Measurements from ENCODE around the gene LYZL4. TPM values are rescaled to one million over a fixed set of nuclear protein-coding genes. Genes with fewer than 3 reads are reported as not detected.

The LYZL4 gene
- polyA plus RNA-seq, 4 donors = not detected

DNA sequence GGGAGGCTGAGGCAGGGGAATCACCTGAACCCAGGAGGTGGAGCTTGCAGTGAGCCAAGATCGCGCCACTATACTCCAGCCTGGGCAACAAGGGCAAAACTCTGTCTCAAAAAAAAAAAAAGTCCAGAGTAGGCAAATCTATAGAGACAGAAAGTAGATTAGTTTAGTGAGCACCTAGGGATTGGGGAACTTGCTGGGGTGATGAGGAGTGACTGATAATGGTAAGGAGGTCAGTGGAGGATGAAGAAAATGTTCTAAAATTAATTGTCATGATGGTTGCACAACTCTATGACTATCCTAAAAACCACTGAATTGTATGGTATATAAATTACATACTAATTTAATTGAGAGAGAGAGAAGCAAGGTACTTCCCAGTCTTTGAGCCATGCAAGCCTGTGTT is 27.8 kb upstream of the LYZL4 start:
- WGBS, 3 donors = 71 to 95% (median 83%) methylated on average over 2 of the region's 2 CpGs
- Histone ChIP-seq H3K36me3 (ENCODE audit: control insufficient read depth in 3 of 3, insufficient read depth in 2 of 3, low read depth in 1 of 3, low read length in 3 of 3) (no peaks in the 10 kb centered on the region), H3K9me3 (ENCODE audit: control insufficient read depth in 2 of 2, insufficient read depth in 1 of 2, low read depth in 1 of 2, low read length in 1 of 2) (no peaks in the 10 kb centered on the region), H3K4me3 (ENCODE audit: low read depth in 1 of 3, low read length in 3 of 3) (no peak overlapping the region), H3K27ac (ENCODE audit: low read depth in 1 of 3, low read length in 2 of 3) (no peak overlapping the region), H3K4me1 (ENCODE audit: control insufficient read depth in 3 of 3, insufficient read depth in 2 of 3, low read depth in 1 of 3, low read length in 2 of 3) (no peaks in the 10 kb centered on the region), H3K27me3 (ENCODE audit: control insufficient read depth in 3 of 3, insufficient read depth in 3 of 3, low read length in 3 of 3) (peaks cover 0 to 4% (median 0%) of the 10 kb centered on the region in 3 donors)
- DNase-seq = no peak
- no peak for FAIRE-seq

DNA sequence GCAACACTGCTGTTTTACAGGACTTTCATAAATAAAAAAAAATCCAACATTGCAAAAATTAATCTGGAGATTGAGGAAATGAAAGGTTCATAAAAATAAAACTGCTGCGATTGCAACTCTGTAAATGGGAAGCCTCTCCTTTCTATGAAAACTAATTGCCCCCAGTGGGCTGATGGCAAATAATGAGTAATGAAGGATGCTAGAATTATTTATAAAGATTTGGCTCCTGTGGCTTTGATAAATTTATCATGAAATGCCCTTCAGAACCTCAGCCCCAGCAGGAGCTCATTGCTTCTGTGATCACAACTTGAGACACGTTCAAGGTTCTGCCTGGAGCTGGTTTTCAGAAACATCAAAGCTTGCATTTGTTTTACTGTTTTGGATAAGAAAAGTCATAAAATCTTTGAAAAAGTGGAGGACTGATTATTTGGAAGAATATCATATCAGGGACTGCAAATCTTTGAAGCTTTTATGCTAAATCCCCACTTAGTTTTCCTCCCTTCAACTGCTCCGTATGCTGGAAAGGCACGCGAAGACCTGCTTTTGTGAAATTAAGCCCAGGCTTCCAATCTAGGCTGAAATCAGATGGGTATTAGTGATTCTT is 24.5 kb upstream of the LYZL4 start:
- FAIRE-seq (no peak), DNase-seq (no peak)
- Histone ChIP-seq H3K4me3 (ENCODE audit: low read depth in 1 of 3, low read length in 3 of 3) (no peak overlapping the region), H3K9me3 (ENCODE audit: control insufficient read depth in 2 of 2, insufficient read depth in 1 of 2, low read depth in 1 of 2, low read length in 1 of 2) (peaks cover 0 to 16% of the 10 kb centered on the region in 2 donors), H3K27ac (ENCODE audit: low read depth in 1 of 3, low read length in 2 of 3) (no peak overlapping the region), H3K4me1 (ENCODE audit: control insufficient read depth in 3 of 3, insufficient read depth in 2 of 3, low read depth in 1 of 3, low read length in 2 of 3) (no peaks in the 10 kb centered on the region), H3K36me3 (ENCODE audit: control insufficient read depth in 3 of 3, insufficient read depth in 2 of 3, low read depth in 1 of 3, low read length in 3 of 3) (no peaks in the 10 kb centered on the region), H3K27me3 (ENCODE audit: control insufficient read depth in 3 of 3, insufficient read depth in 3 of 3, low read length in 3 of 3) (peaks cover 0 to 8% (median 0%) of the 10 kb centered on the region in 3 donors)
- 49 to 68% (median 65%) methylated on average over 5 of the region's 5 CpGs for WGBS, 3 donors

DNA sequence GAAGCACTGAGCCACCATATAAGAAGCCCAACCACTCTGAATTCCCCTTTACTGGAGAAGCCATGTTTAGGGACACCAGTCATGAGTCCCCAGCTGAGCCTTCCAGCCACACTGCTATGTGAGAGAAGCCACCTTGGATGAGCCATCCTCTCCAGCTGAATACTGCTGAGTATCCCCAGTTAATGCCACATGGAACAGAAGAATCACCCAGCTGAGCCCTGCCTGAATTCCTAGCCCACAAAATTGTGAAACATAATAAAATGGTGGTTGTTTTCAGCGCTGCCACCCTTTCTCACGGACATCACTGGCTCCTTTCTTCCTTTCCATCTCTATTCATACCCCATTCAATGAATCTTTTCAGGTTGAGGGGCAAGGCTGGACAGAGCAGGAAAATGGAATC is 22.1 kb upstream of the LYZL4 start:
- DNase-seq = no peak
- Histone ChIP-seq H3K9me3 (ENCODE audit: control insufficient read depth in 2 of 2, insufficient read depth in 1 of 2, low read depth in 1 of 2, low read length in 1 of 2) (peaks cover 0 to 16% of the 10 kb centered on the region in 2 donors), H3K4me1 (ENCODE audit: control insufficient read depth in 3 of 3, insufficient read depth in 2 of 3, low read depth in 1 of 3, low read length in 2 of 3) (no peaks in the 10 kb centered on the region), H3K36me3 (ENCODE audit: control insufficient read depth in 3 of 3, insufficient read depth in 2 of 3, low read depth in 1 of 3, low read length in 3 of 3) (no peaks in the 10 kb centered on the region), H3K27me3 (ENCODE audit: control insufficient read depth in 3 of 3, insufficient read depth in 3 of 3, low read length in 3 of 3) (peaks cover 0 to 8% (median 0%) of the 10 kb centered on the region in 3 donors), H3K4me3 (ENCODE audit: low read depth in 1 of 3, low read length in 3 of 3) (no peak overlapping the region), H3K27ac (ENCODE audit: low read depth in 1 of 3, low read length in 2 of 3) (no peak overlapping the region)
- 90 to 92% (median 92%) methylated on average over 2 of the region's 2 CpGs for WGBS, 3 donors
- no peak for FAIRE-seq

DNA sequence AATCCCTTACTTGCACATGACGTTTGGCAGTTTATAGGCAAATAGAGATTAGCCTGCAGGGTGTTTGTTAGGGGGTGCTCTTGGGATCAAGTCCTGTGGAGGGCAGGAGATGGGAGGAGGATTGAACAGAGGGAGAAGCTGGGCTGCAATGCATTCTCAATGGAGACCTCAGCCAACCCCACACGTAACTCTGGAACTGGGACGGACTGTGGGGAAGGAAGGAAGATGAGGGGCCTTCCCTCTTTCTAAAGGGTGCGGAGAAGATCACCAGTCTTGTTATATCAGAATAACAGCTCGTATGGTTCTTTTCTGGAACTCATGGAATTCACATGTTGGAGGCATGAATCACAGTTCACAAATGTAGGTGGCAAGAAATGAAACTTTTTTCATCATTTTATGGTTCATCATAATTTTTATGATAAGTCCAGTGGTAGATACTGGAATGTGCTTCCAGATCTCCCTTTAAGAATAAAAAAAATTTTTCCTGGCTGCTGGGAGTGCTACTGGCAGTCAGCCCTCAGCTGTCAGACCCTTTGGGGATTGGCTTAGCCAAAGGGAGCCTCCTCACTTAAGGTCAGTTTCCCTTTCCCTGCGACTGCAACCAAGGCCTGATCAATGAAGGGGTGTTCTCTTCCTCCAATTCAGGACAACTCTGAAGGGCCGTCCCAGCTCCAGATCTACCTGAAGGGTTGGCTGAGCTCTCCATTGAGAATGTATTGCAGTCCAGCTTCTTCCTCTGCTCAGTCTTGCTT is 20.5 kb upstream of the LYZL4 start:
- peaks cover 0 to 16% of the 10 kb centered on the region in 2 donors for H3K9me3 ChIP-seq (ENCODE audit: control insufficient read depth in 2 of 2, insufficient read depth in 1 of 2, low read depth in 1 of 2, low read length in 1 of 2)
- no peak overlapping the region for H3K27ac ChIP-seq (ENCODE audit: low read depth in 1 of 3, low read length in 2 of 3)
- H3K4me1 ChIP-seq (ENCODE audit: control insufficient read depth in 3 of 3, insufficient read depth in 2 of 3, low read depth in 1 of 3, low read length in 2 of 3) = no peaks in the 10 kb centered on the region
- H3K4me3 ChIP-seq (ENCODE audit: low read depth in 1 of 3, low read length in 3 of 3) = no peak overlapping the region
- DNase-seq (no peak), FAIRE-seq (no peak)
- WGBS, 3 donors = 67 to 87% (median 87%) methylated on average over 7 of the region's 7 CpGs
- H3K27me3 ChIP-seq (ENCODE audit: control insufficient read depth in 3 of 3, insufficient read depth in 3 of 3, low read length in 3 of 3) = peaks cover 0 to 8% (median 0%) of the 10 kb centered on the region in 3 donors
- H3K36me3 ChIP-seq (ENCODE audit: control insufficient read depth in 3 of 3, insufficient read depth in 2 of 3, low read depth in 1 of 3, low read length in 3 of 3) = no peaks in the 10 kb centered on the region

DNA sequence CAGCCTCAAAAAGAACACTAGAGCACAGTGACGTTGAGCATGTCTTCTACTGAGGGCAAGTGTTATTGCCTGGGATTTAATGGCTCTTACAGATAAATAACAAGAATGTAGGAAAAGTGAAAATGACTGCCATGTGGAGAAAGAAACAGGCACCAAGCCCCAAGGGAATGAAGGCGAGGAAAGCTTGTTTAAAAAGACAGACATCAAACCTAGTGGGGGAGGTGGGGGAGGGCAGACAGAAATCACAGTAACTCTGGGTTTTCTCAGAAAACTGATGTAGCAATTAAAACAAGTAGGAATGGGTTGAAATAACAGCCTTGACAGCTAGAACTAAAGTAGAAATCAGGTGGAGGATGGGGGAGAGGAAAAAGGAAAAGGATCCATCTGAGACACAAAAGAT is 18.4 kb upstream of the LYZL4 start:
- no peak for DNase-seq
- peaks cover 0 to 16% of the 10 kb centered on the region in 2 donors for H3K9me3 ChIP-seq (ENCODE audit: control insufficient read depth in 2 of 2, insufficient read depth in 1 of 2, low read depth in 1 of 2, low read length in 1 of 2)
- H3K4me1 ChIP-seq (ENCODE audit: control insufficient read depth in 3 of 3, insufficient read depth in 2 of 3, low read depth in 1 of 3, low read length in 2 of 3) = no peaks in the 10 kb centered on the region
- H3K4me3 ChIP-seq (ENCODE audit: low read depth in 1 of 3, low read length in 3 of 3) = no peak overlapping the region
- FAIRE-seq = no peak
- no peak overlapping the region for H3K27ac ChIP-seq (ENCODE audit: low read depth in 1 of 3, low read length in 2 of 3)
- 51 to 72% (median 70%) methylated on average over 2 of the region's 2 CpGs for WGBS, 3 donors
- H3K36me3 ChIP-seq (ENCODE audit: control insufficient read depth in 3 of 3, insufficient read depth in 2 of 3, low read depth in 1 of 3, low read length in 3 of 3) = no peaks in the 10 kb centered on the region
- peaks cover 0 to 8% (median 0%) of the 10 kb centered on the region in 3 donors for H3K27me3 ChIP-seq (ENCODE audit: control insufficient read depth in 3 of 3, insufficient read depth in 3 of 3, low read length in 3 of 3)

DNA sequence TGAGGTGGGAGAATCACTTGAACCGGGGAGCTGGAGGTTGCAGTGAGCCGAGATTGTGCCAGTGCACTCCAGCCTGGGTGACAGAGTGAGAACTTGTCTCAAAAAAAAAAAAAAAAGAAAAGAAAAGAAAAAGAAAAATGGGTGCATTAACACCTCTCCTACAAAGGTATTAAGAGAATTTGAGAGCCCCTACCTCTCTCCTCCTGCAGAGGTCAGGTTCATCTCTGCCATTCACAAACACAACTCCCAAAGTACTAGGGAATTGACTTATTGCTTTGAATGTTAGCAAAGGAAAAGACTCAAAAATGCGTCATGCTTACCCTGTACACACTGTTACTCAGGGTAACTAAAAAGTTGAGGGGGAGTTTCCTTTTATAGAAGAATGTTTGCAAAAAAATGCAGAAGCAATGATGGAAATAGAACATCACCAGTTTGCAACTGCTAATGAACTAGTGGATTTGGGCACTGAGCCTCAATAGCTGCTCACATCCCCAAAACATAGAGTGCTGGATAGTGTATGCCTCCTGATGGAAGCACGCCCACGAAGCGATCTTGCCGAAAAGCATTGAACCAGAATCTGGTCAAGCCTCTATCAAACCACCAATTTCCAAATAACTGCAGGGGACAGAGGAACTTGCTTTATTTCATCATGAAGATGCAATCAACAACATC is 15.5 kb upstream of the LYZL4 start:
- Histone ChIP-seq H3K27ac (ENCODE audit: low read depth in 1 of 3, low read length in 2 of 3) (no peak overlapping the region), H3K4me3 (ENCODE audit: low read depth in 1 of 3, low read length in 3 of 3) (no peak overlapping the region), H3K27me3 (ENCODE audit: control insufficient read depth in 3 of 3, insufficient read depth in 3 of 3, low read length in 3 of 3) (no peaks in the 10 kb centered on the region), H3K36me3 (ENCODE audit: control insufficient read depth in 3 of 3, insufficient read depth in 2 of 3, low read depth in 1 of 3, low read length in 3 of 3) (no peaks in the 10 kb centered on the region), H3K4me1 (ENCODE audit: control insufficient read depth in 3 of 3, insufficient read depth in 2 of 3, low read depth in 1 of 3, low read length in 2 of 3) (peaks cover 6 to 8% (median 8%) of the 10 kb centered on the region in 3 donors), H3K9me3 (ENCODE audit: control insufficient read depth in 2 of 2, insufficient read depth in 1 of 2, low read depth in 1 of 2, low read length in 1 of 2) (no peaks in the 10 kb centered on the region)
- FAIRE-seq = no peak
- 89 to 94% (median 91%) methylated on average over 7 of the region's 7 CpGs for WGBS, 3 donors
- no peak for DNase-seq

DNA sequence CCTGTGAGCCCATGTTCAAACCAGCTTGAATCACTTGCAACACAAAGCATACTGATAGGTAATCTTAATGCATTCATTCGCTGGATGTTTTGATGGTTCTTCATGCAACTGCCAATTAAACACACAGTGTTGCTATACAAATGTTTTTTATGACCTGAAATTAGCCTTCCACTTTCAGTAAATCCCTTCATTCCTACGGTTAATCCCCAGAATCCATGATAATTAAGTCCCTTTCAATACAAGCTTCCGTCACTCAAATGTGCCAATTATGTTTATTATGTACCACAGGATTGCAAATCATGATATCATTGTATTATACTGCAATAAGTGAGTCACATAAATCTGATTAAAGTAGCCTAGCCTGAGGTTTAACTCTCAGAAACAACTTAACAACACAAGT is 14.5 kb upstream of the LYZL4 start:
- 21 to 67% (median 46%) methylated on average over 3 of the region's 3 CpGs for WGBS, 3 donors
- Histone ChIP-seq H3K9me3 (ENCODE audit: control insufficient read depth in 2 of 2, insufficient read depth in 1 of 2, low read depth in 1 of 2, low read length in 1 of 2) (no peaks in the 10 kb centered on the region), H3K27me3 (ENCODE audit: control insufficient read depth in 3 of 3, insufficient read depth in 3 of 3, low read length in 3 of 3) (no peaks in the 10 kb centered on the region), H3K27ac (ENCODE audit: low read depth in 1 of 3, low read length in 2 of 3) (no peak overlapping the region), H3K36me3 (ENCODE audit: control insufficient read depth in 3 of 3, insufficient read depth in 2 of 3, low read depth in 1 of 3, low read length in 3 of 3) (no peaks in the 10 kb centered on the region), H3K4me1 (ENCODE audit: control insufficient read depth in 3 of 3, insufficient read depth in 2 of 3, low read depth in 1 of 3, low read length in 2 of 3) (peaks cover 6 to 8% (median 8%) of the 10 kb centered on the region in 3 donors), H3K4me3 (ENCODE audit: low read depth in 1 of 3, low read length in 3 of 3) (no peak overlapping the region)
- DNase-seq (peak in 1 of 2 donors; percentile 30), FAIRE-seq (no peak)

DNA sequence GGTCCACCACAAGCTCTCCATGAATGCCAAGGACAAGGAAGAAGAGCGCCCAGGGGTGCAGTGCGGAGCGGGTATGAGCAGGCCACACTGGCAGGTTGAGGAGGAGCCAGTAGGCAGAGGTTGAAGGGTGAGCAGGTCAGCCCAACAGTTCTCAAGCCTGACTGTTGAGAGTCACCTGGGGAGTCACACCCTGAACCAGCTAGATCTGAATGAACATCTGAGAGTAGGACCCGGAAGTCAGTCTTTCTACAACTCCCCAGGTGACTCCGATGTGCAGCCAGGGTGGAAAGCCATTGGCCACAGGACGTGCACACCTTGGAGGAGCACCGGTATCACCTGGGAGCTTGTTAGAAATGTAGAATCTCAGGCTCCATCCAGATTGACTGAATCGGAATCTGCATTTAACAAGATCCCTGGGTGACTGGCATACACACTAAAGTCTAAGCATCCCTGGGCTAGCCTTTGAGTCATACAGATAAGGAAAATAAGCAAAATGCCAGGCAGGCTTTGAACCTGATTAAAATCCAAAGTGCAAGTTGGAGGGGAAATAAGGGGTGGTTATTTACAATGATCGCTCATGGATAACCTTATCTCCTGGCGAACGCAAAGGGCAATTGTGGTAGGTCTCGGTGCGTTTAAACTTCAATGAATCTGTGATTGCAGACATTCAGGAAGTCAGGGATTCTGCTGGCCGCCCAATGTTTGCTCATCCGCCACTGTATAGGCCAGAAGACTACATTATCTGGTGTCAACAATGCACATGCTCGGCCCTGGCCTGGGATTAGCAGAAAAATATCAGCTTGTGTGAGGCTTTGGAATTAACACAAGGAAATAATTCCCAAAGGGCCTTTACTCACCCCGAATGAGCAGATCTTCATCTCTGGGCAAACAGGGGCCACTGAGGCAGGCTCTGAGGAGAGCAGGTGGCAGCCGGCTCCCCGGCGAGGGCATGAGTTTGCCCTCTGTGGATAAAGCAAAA is 11.7 kb upstream of the LYZL4 start:
- Histone ChIP-seq H3K9me3 (ENCODE audit: control insufficient read depth in 2 of 2, insufficient read depth in 1 of 2, low read depth in 1 of 2, low read length in 1 of 2) (no peaks in the 10 kb centered on the region), H3K27ac (ENCODE audit: low read depth in 1 of 3, low read length in 2 of 3) (peak overlapping the region; percentile 21 to 64 (median 53)), H3K4me1 (ENCODE audit: control insufficient read depth in 3 of 3, insufficient read depth in 2 of 3, low read depth in 1 of 3, low read length in 2 of 3) (peaks cover 6 to 8% (median 8%) of the 10 kb centered on the region in 3 donors), H3K36me3 (ENCODE audit: control insufficient read depth in 3 of 3, insufficient read depth in 2 of 3, low read depth in 1 of 3, low read length in 3 of 3) (no peaks in the 10 kb centered on the region), H3K27me3 (ENCODE audit: control insufficient read depth in 3 of 3, insufficient read depth in 3 of 3, low read length in 3 of 3) (no peaks in the 10 kb centered on the region), H3K4me3 (ENCODE audit: low read depth in 1 of 3, low read length in 3 of 3) (no peak overlapping the region)
- 20 to 64% (median 44%) methylated on average over 20 of the region's 20 CpGs for WGBS, 3 donors
- DNase-seq (peak; percentile 71 to 97), FAIRE-seq (no peak)
